Dermis lymphatic vessel endothelial cell (primary cell): Measurements from ENCODE around the gene HSPH1. TPM values are rescaled to one million over a fixed set of nuclear protein-coding genes. Genes with fewer than 3 reads are reported as not detected.

ENCODE experiments used
- total RNA-seq: library from RNA; depleted of rRNA; stranded (reverse); fragments of >200 nt; gene quantifications from 2 replicates; pipeline ENCODE4 v1.2.1, GENCODE V29; 2014

The HSPH1 gene
- total RNA-seq = 32.3 and 41.4 TPM in 2 replicates

GRCh38 chr13:31161557-31162150, at the start of gene HSPH1:
TSS of gene HSPH1 (minus strand) at chr13:31161904. CDS start at chr13:31161582, 322 bp downstream.

GRCh38 chr13:31199849-31200636, 38.3 kb upstream of the HSPH1 start, which contains the start of gene B3GLCT:
TSS of gene B3GLCT (plus strand) at chr13:31199975. CDS start at chr13:31200085, 110 bp downstream.

Other genes with a start within 250 kb of the HSPH1 start
- gene TEX26, start 229.2 kb downstream of the HSPH1 start, total RNA-seq = not detected in 2 replicates
- 27.7 and 35.7 TPM in 2 replicates for gene B3GLCT, start 38.1 kb upstream of the HSPH1 start, total RNA-seq